GM15510 (cell line): ENCODE measurements around the gene FXN.

Source experiments
- POLR2A ChIP-seq: IDR thresholded peaks from 3 replicates; pipeline ENCODE4 v1.6.1; 2011; ENCODE audit warnings: borderline replicate concordance; ENCODE audit not compliant: insufficient read length; ENCODE audit errors: extremely low read depth

Gene FXN

DNA sequence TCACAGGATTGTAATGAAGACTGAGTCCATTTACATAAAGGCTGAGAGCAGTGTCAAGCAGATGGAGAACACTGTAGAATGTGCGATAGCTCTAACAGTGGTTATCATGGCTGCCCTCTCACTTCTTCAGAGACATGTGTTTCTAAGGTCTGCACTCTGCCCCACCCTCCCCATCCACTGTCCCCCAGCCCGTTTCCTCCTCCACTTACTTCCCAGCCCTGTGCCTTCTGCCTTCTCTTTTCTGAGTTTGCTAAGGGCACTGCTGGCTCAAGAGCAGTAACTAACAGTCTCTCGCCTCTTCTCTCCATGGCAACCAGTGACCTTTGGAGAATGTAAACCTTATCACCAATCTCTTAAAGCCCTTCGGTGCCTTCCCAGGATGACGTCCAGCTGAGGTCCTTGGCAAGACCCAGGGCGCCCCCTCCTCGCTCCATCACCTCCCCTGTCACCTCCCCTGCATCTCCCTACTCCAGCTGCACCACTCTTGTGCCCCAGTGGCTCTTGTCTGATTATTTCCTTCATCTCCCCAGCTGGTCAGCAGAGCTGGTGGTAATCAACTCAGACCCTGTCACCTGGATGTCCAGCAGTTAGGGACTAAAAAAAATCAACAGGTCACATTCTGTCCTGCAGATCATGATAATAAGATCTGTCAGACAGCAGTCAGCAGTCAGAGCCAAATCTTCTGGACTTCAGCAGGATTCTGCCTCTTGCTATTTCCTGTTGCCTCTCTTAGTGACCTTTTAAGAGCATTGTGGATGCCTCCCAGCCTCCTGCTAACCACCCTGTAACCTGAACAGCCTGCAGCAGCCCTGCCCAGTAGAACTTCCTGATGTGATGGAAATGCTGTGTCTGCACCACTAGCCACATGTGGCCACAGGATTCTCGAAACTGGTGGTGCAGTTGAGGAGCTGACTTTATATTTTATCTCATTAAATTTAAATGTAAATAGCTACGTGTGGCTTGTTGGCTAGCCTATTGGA lies 9.0 kb downstream of the FXN start:
- TF ChIP-seq POLR2A: no peak

DNA sequence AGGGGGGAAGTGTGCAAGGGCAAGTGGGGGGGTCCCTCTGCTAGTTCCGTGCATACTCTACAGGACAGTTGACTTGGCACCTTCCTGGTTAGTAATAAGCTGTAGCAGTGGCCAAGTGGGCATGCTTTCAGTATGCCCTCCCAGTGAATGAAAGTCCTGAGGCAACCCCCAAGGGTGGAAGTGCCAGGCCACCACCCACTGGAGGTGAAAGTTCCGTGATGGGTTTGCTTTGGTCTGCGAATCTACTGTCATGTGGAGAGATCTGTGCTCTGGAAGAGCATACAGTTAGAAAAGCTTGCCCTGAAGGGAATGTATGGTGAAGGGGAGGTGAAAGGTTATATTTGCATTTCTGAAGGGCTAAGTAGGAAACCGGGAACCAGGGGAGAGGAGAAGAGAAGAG lies 10.3 kb downstream of the FXN start:
- no peak for TF ChIP-seq POLR2A

DNA sequence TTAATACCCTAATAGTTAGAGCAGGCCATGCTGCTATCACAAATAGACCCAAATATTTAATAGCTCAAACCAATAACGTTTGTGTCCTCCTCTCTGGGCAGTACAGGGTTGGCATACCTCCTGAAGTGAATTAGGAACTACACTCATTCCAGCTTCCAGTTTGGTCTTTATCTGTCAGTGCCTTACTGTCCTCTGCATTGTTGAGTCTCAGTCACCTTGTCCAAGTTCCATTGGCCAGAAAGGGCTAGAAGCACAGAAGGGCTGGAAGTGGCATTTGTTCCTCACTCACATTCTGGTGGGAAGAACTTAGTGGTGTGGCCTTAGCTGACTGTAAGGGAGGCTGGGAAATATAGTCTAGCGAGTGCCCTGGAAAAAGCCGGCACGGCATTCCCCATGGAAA lies 11.2 kb downstream of the FXN start:
- TF ChIP-seq POLR2A: no peak

DNA sequence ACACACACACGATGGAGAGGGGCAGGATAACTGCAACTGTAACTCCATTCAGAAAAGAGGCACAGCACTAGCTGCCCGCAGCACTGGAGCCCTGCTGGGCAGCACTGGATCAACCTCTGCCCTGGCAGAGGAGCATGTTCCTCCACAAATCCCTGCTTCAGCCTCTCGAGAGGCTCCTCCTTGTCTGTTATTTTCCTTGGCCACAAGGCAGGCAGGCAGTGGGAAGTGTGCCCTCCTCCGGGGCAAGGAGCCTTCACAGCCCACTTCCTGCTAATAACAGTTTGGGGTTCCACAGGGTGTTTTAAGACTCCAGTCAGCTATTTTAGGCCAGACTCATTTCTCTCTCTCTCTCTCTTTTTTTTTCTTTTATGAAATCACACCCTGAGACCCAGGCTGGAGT lies 11.8 kb downstream of the FXN start:
- no peak for TF ChIP-seq POLR2A

DNA sequence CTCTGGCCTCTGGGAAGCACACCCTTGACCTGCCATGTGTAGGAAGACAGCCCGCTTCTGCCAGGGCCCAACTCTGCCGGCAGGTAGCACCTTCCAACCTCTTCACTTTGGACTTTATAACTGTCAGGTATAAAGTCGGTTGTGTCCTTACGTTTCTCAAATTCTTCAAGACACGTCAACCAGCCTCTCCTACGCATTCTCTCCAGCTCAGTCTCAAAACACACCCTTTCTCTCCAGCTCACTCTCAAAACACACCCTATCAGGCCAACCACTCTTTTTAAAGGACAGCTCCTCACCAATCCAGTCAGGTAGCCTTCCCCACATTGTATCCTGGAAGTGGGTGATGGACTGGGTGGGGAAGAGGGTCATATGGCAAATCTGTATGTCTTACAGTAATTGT lies 13.5 kb downstream of the FXN start:
- no peak for TF ChIP-seq POLR2A

DNA sequence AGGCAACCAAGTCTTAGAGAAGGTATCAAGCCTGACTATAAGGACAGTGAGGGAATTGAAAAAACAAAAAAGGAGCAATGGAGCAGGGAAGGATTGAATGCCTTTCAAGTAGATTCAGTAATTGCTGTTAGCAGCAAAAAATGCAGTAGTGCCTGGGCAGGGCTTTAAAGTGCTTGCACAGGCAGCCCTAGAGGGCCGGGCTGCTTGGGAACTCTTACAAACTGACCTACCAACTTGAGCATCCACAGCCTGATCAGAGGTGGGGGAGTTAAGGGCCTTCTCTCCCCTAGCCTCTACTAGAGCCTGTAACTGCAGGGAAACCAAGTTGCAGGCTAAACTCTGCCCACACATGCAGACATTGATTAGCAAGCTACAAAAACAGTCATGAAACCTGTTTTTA lies 19.4 kb downstream of the FXN start:
- TF ChIP-seq POLR2A: no peak

DNA sequence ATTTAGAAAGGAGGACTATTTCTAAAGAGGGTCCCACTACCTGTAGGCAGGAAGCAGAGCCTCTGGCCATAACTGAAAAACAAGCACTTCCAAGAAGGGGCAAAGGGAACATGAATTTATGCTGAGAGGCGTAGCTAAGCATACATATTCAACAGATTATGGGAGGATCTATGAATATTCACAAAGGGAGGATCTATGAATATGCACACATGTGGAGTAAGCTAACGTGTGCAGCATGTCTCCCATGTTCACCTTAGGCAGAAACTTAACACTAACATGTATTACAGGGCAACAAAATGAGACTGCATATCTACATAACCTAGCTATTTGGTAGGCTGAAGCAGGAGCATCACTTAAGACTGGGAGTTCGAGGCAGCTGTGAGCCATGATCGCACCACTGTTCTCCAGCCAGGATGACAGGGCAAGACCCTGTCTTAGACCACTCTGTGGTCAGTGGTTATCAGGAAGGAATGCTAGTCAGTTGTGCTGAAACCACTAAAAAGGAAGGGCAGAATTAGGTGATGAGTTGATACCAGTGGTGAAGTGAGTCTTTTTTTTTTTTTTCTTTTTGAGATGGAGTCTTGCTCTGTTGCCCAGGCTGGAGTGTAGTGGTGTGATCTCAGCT lies 20.8 kb downstream of the FXN start:
- no peak for TF ChIP-seq POLR2A

DNA sequence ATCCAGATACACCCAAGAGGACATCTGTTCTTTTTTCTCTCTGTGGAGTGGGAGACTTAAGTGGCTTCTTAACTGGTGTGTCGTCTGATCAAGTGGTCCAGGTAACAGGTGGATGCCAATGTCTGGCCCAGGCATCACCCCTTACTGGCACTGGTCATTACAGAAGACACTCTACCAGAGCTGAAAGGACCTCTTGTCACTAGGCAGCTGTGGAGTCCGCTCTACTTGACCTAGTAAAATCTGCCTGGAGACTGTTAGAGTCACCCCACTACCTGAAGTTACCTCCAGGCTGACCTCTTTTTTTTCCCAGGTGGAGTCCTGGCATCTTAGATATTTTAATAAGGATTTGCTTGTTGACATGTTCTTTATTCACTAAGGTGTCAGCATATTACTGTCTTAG lies 22.5 kb downstream of the FXN start:
- no peak for TF ChIP-seq POLR2A

DNA sequence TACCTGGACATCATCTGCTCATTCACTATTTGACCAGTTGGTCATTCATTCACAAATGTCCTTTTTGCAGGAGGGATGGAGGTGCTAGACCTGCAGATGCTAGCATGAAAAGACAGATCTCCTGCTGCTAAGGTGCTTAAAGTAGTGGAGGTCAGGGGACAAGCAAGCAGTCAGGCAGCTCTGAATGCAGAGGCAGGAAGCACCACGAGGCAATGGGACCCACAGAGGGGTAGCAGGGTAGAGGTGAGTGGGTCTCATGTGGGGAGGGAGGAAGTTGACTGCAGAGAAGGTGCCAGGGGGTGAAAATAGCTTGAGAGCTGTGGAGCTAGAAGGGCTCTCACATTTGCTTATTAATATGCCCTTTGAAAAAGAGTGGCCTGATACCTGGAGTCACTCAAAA lies 25.2 kb downstream of the FXN start:
- no peak for TF ChIP-seq POLR2A

DNA sequence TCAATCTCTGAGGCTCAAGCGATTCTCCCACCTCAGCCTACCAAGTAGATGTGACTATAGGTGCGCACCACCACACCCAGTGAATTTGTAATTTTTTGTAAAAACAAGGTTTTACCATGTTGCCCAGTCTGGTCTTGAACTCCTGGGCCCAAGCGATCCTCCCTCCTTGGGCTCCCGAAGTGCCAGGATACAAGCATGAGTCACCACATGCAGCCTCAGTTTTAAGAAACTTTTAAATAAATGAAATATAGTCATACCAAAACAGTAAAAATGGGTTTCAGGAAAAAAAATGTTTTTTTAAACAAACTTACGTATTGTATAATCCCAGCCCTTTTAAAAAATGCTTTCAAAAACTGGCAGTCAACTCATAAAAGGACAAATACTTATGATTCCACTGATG lies 26.6 kb downstream of the FXN start:
- no peak for TF ChIP-seq POLR2A

DNA sequence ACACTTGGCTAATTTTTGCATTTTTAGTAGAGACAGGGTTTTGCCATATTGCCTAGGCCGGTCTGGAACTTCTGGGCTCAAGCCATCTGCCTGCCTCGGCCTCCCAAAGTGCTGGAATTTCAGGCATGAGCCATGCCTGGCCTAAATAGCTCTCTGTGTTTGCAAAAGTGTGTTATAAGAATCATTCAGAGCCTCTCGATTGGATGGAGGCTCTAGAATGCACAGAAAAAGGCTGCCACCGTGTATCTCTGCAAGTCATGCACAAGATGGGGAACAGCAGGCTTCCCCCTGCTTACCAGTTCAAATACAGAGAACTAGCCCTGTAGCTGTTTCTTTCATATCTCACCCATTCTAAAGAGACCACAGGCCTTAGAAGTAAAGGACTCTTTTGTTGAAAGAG lies 28.3 kb downstream of the FXN start:
- TF ChIP-seq POLR2A: no peak

DNA sequence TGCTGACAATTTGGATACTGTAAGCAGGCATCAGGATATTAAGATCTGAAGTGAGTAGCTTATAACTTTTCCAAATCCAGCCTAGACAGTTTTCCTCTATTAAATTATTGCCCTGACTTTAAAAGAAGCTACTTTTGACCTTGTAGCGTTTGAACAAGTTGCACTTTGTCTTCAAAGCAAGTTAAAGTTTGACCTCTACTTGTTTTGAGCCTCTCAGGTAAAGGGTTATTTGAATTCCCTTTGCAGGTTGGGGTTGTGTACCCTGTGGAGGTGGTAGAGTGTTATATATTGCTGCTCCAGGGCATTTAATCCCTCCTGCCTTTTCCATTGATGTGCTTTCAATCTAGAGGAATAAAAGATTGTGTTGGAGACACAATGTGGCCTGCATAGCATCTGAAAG lies 30.1 kb downstream of the FXN start:
- TF ChIP-seq POLR2A: no peak

DNA sequence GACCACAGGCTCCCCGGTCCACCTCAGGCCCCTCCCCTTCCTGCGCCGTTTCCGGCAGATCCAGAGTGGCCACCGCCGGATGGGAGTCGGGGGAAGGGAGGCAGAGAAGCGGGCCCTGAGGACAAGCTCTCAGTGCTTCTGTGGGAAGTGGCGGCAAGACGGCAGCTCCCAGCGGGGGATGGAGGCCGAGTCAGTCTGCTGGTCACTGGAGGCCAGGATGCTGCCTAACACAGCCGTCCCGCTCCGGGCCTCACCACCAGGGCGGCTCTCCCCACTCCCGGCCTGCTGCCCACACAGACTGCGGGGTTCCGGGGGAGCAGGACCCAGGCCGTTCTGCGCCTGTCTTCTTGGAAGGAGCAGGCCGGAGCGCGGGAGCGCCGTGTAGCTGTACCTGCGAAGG lies 31.4 kb downstream of the FXN start:
- no peak for TF ChIP-seq POLR2A

DNA sequence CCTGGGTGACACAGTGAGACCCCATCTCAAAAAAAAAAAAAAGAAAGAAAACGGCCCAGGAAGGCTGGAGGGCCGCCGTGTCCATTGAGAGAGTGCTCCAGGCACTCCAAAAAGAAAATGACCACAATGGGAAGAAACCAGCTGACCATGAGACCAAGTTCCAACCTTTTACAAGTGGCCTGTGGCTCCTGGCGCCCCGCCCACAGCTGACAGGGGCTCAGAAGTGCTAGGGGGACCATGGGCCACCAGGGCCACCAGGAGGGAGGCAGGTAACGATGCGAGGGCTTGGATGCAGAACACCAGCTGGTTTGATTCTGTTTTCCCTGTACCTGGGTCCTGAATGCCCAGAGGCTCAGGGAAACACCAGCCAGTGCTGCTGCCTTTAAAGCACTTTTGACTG lies 34.6 kb downstream of the FXN start:
- no peak for TF ChIP-seq POLR2A

DNA sequence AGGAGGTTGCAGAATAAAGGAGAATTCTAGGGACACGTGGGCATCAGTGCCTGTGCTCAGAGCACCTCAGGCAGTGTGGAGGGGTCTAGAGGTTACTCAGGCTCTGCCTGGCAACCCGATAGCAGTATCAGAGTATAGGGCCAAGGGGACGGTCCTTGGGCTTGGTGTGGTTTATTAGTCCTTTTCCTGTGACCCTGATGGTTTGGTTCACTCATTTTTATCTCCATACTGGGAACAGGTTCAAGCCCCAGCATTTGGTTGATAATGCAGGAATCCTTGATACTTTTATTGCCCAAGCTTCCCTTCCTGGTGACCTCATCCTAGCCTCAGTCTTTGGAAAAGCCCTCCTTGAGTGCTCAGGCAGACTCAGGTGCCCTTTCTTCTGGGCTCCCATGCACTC lies 35.5 kb downstream of the FXN start:
- no peak for TF ChIP-seq POLR2A

DNA sequence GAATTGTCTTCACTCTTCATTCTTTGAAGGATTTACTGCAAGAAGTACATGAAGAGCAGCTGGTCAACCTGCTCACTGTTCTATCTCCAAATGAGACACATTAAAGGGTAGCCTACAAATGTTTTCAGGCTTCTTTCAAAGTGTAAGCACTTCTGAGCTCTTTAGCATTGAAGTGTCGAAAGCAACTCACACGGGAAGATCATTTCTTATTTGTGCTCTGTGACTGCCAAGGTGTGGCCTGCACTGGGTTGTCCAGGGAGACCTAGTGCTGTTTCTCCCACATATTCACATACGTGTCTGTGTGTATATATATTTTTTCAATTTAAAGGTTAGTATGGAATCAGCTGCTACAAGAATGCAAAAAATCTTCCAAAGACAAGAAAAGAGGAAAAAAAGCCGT lies 37.6 kb downstream of the FXN start:
- no peak for TF ChIP-seq POLR2A
